DMS 273 treated with DMSO at 0.1 percent for 48 hours (cell line): ENCODE measurements around the gene ARHGAP11A.
"Not testable (repeated sequence)": the region's sequence is repeated elsewhere in the genome, so short reads cannot be mapped to it uniquely, and the experiment has no call there.

Source experiments
- DNase-seq: peaks from one replicate; lab custom pipeline; 2025; lab: John Stamatoyannopoulos, UW

Gene ARHGAP11A, protein sequence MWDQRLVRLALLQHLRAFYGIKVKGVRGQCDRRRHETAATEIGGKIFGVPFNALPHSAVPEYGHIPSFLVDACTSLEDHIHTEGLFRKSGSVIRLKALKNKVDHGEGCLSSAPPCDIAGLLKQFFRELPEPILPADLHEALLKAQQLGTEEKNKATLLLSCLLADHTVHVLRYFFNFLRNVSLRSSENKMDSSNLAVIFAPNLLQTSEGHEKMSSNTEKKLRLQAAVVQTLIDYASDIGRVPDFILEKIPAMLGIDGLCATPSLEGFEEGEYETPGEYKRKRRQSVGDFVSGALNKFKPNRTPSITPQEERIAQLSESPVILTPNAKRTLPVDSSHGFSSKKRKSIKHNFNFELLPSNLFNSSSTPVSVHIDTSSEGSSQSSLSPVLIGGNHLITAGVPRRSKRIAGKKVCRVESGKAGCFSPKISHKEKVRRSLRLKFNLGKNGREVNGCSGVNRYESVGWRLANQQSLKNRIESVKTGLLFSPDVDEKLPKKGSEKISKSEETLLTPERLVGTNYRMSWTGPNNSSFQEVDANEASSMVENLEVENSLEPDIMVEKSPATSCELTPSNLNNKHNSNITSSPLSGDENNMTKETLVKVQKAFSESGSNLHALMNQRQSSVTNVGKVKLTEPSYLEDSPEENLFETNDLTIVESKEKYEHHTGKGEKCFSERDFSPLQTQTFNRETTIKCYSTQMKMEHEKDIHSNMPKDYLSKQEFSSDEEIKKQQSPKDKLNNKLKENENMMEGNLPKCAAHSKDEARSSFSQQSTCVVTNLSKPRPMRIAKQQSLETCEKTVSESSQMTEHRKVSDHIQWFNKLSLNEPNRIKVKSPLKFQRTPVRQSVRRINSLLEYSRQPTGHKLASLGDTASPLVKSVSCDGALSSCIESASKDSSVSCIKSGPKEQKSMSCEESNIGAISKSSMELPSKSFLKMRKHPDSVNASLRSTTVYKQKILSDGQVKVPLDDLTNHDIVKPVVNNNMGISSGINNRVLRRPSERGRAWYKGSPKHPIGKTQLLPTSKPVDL

GRCh38 chr15:32615051-32615870 is at the start of gene ARHGAP11A:
TSS of gene ARHGAP11A (plus strand) at chr15:32615504. CDS start at chr15:32616212, 708 bp downstream.
- not testable (repeated sequence) for DNase-seq

- not testable (repeated sequence) for DNase-seq
These were observed 46.3 kb upstream of the ARHGAP11A start for GRCh38 chr15:32568988-32569387.

DNA sequence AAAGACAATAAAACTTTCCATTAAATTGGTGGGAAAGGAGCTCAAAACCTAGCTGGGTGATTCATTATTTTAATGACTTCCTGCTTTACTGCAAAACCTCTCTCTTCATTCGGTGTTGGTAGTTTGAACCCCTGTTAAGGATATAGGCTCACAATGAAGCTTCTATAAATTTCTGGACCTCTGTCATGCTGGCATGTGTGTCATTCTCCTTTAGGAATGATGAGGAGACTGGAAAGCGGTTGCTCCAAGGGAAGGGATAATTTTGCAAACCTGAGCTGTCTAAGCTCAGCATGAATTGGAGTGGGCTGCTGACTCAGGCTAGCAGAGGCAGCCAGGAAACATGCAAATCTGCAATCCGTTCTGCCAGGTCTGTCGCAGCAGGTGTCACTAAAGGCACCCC is 36.8 kb upstream of the ARHGAP11A start:
- DNase-seq: not testable (repeated sequence)

DNA sequence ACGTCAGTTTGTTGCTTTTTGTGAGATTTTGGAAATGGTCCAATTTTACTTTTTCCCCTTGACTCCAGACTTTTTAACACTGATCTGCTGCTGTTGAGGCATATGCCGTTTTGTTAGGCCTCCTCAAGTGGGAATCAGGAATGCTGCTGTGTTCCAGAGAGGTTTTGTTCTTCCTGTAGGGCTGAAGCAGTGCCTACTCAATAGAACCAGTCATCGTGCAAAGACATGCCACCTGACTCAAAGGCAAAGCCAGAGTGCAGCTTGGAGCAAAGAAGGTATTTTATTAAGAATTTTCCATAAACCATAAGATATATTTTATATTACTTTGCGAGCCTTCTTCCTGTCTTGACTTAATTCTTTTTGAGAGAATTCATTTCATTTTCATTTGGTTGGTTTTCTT is 29.5 kb upstream of the ARHGAP11A start:
- not testable (repeated sequence) for DNase-seq

DNA sequence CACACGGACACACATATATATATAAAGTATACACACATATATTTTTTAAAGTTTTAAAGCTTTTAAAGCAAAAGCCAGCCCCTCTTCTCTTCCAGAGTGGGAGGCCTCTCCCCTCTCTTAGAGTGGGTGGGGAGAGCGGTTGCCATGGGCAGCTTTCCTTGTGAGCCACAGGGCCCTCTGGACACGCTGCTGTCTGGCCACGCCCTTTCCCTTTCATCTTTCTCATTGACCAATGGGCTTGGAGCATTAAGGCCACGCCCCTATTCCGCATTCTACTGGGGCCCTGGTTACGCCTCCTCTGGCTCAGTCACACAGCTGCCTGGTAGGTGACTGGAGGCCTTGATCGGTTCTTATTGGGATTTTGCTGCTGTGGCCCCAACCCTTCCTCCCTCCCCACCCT is 22.2 kb upstream of the ARHGAP11A start, which contains the start of gene GOLGA8N:
Gene GOLGA8N, plus strand, starts transcription at position 306 of the 400 bp plus-strand sequence.
- not testable (repeated sequence) for DNase-seq

DNA sequence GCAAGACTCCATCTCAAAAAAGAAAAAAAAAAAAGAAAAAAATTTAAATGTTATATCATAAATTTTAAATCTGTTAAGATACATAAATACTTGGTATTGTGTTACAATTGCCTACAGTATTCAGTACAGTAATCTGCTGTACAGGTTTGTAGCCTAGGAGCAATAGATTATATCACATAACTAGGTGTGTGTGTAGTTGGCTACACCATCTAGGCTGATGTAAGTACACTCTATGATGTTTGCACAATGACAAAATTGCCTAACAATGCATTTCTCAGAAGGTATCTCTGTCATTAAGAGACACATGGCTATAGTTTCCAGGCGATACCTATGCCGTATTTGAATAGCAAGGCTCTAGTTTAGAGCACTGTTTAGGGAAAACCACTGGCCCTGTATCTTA is 5.8 kb upstream of the ARHGAP11A start:
- not testable (repeated sequence) for DNase-seq

- DNase-seq: not testable (repeated sequence)
These were observed 4.6 kb upstream of the ARHGAP11A start for GRCh38 chr15:32610719-32611118.

GRCh38 chr15:32614712-32615050 is 623 bp upstream of the ARHGAP11A start:
- not testable (repeated sequence) for DNase-seq

GRCh38 chr15:32615871-32616426 is 645 bp downstream of the ARHGAP11A start:
- not testable (repeated sequence) for DNase-seq

GRCh38 chr15:32636410-32636809 is 21.1 kb downstream of the ARHGAP11A start:
- DNase-seq: no peak

GRCh38 chr15:32636908-32637567 is 21.7 kb downstream of the ARHGAP11A start:
- no peak for DNase-seq

DNA sequence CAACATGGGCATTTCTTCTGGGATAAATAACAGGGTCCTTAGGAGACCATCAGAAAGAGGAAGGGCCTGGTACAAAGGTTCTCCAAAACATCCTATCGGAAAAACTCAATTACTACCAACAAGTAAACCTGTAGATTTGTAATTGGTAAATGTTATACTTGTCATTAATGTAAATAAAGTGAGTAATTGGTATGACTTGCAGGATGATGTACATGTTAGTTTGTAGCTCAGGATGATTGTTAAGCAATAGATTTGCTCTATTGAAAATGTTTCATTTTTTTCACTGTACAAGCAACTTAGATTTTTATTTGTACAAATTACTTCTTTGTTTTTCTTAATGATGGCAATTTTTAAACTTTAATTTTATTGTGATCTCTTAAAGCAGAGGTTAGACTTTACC is 22.4 kb downstream of the ARHGAP11A start:
- no peak for DNase-seq

GRCh38 chr15:32641517-32642059 is 26.3 kb downstream of the ARHGAP11A start, which contains the start of gene SCG5:
TSS of gene SCG5 (plus strand) at chr15:32641710. CDS start at chr15:32643593, 1,883 bp downstream.
- DNase-seq: no peak

- DNase-seq: no peak
These were observed 27.5 kb downstream of the ARHGAP11A start for GRCh38 chr15:32642667-32643435.

DNA sequence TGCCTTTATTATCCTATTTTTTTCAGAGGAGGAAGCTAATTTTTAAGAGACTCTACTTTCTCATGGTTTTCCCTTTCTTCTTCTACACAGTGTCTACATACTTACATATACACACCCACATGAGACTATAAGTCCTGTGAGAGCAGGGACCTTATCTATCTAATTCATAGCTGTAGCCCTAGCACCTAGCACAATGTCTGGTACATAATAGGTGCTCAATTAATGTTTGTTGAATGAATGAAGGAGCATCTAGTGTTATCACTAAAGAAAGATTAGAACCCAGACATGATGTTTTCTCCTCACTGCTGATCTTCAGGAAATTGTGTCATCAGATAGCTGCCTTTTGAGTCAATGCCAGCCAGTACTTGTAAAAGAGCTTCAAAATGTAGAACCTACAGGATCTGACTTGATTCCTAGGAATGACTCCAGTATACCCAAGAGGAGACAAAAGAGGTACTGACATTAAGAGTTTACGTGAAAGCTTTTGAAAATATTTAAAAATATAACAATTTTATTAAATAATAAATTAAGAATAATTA is 28.7 kb downstream of the ARHGAP11A start:
- DNase-seq: no peak

DNA sequence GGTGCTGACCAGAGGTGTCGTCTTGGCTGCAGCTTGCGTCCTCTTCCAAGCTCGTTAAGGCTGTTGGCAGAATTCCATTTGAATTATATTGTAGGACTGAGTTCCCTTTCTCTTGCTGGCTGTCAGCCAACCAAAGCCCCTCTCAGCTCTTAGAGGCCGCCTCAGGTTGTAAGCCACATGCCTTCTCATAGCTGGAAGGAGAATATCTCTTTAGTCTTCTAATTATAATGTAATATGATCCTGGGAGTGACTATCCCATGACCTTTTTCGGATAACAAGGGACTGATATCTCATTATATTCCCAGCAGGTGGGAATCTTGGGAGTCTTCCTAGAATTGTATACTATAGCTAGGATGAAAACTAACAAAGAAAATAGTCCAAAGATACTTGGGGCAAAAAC is 31.0 kb downstream of the ARHGAP11A start:
- DNase-seq: no peak

DNA sequence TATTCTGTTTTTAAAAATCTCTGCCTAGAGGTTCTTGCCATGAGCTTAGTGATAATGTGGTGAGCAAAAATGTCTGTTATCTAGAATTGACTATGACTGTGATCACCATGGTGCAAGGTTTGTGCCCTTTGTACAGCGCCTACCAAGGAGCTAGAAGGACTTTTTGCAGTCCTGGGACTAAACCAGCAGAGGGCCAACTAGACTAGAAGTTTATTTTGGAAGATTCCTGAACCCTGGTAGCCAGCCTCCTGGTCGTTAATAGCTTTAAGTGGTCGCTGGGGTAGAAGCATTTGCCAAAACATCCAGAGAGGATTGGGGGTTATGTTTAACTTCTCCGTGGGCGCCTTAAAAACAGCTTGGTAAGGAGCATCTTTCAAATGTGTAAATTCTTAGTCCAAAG is 34.0 kb downstream of the ARHGAP11A start:
- DNase-seq: no peak

DNA sequence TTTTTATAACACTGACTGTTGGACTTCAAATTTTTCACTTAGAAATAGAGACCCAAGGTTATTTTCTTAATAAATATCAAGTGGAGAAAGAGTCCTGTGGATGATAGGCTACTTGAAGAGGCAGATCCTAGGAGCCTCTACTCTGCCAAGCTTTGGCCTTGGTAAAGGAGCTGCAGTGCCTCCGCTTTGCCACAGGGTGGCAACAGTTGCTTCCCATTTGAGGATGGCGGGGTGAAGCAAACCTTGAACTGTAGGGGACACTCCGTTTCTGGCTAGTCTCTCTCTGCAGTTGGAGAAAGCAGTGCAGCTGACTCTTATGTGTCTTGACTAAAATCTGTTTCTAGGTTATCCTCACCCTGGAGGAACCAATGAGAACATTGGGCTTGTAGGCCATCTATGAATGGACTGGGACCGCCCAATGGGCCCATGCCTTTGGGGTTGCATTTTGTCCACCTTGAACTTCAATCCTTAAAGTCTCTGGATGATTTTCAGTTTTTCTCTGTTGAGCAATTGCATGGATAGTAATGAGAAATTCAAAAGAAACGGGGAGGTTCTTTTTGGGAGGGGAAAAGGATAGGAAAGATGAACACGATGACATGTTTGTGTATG is 36.0 kb downstream of the ARHGAP11A start:
- DNase-seq: no peak

- no peak for DNase-seq
These were observed 36.9 kb downstream of the ARHGAP11A start for GRCh38 chr15:32652178-32652577.
